PFSK-1 (cell line): ENCODE measurements around the gene PRSS1.

Experiments
- POLR2AphosphoS5 ChIP-seq: IDR thresholded peaks from 2 replicates; pipeline ENCODE4 v1.6.1; 2012; ENCODE audit warnings: low read depth, mild to moderate bottlenecking, control low read depth, low read length, moderate library complexity
- REST ChIP-seq, 2 experiments: IDR thresholded peaks; 2 replicates each; pipeline versions ENCODE4 v1.6.1 to v1.8.0; 2011 to 2012; ENCODE audit warnings: low read depth in 2 of 2, low read length in 2 of 2, control low read depth in 1 of 2, inconsistent platforms in 1 of 2, mild to moderate bottlenecking in 1 of 2, moderate library complexity in 1 of 2; ENCODE audit not compliant: insufficient read depth in 1 of 2
- SIN3A ChIP-seq: IDR thresholded peaks from 2 replicates; pipeline ENCODE4 v1.6.1; 2012; ENCODE audit warnings: mild to moderate bottlenecking, low read length, moderate library complexity, borderline replicate concordance; ENCODE audit not compliant: insufficient read depth
- TAF1 ChIP-seq: IDR thresholded peaks from 2 replicates; pipeline ENCODE4 v1.6.1; 2012; ENCODE audit warnings: low read length, control low read depth, borderline replicate concordance; ENCODE audit not compliant: insufficient read depth

GRCh38 chr7:142801601-142802295 is 52.5 kb downstream of the PRSS1 start:
- TF ChIP-seq TAF1 = no peak
- TF ChIP-seq REST (IDR thresholded peaks at IDR 0.05; ENCODE audit: insufficient read depth in 1 of 2, low read depth in 2 of 2, low read length in 2 of 2) = no peak
- no peak for TF ChIP-seq POLR2AphosphoS5
- TF ChIP-seq SIN3A = no peak
